Ovary (tissue), 3 donors: Measurements from ENCODE around the gene DMAC1.

Source experiments
- CTCF ChIP-seq, 3 donors: fragments of 450-650 bp in 2 of 3; fragments of 200-600 bp in 1 of 3; IDR thresholded peaks; one replicate each; pipeline versions ENCODE4 v1.5.1 to v1.8.0; 2016 to 2022; ENCODE audit warnings: antibody characterized with exemption in 3 of 3, mild to moderate bottlenecking in 1 of 3
- POLR2A ChIP-seq: fragments of 450-650 bp; IDR thresholded peaks from one replicate; pipeline ENCODE4 v1.6.1; 2017; ENCODE audit warnings: antibody characterized with exemption, mild to moderate bottlenecking, moderate library complexity
- donor health status: DM: no; HTN: no; CAD: no.

- TF ChIP-seq CTCF (IDR thresholded peaks at IDR 0.05): no peak
- TF ChIP-seq POLR2A: no peak
Observed at GRCh38 chr9:7777771-7778170, 21.8 kb downstream of the DMAC1 start.
